Left renal pelvis (tissue), 4 donors: ENCODE measurements around the gene MIB1. TPM values are rescaled to one million over a fixed set of nuclear protein-coding genes. Genes with fewer than 3 reads are reported as not detected.
A peak's percentile ranks its signal among the peaks of the same experiment; 100 is the strongest.

Source experiments
- DNase-seq, 4 donors: peaks; one replicate each; pipeline ENCODE4 v3.0.0-alpha.2; 2013; ENCODE audit warnings: low read depth in 4 of 4, low spot score in 3 of 4
- polyA plus RNA-seq, 4 donors: library from polyadenylated mRNA; unstranded; fragments of 120-200 nt; gene quantifications; one replicate each; pipeline ENCODE4 v1.2.1, GENCODE V29; 2013; ENCODE audit not compliant: insufficient read length in 4 of 4

Gene MIB1
- polyA plus RNA-seq, 4 donors = 55.6 to 74.6 (median 64.0) TPM

- DNase-seq = no peak
These were observed 124.5 kb downstream of the MIB1 start for GRCh38 chr18:21865043-21865442.

DNA sequence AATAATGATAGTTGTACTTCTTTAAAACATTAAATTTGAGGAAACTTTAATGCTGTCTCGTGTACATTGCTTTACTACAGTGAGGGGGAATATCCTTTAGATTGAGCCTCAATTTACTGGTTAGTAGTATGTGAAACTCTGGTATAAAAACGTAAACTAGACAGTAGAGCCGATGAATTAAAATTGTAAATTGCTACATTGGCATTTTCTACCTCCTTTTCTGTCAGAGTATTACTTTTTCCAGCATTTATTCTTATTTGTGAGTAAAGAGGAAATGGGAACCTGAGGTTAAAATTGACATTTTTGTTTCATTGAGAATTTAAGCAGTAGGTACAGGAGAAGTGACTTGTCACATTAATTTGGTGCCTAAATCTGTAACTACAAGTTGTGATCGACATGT lies 128.2 kb downstream of the MIB1 start:
- no peak for DNase-seq

GRCh38 chr18:21889570-21889969 lies 149.0 kb downstream of the MIB1 start:
- DNase-seq = no peak

GRCh38 chr18:21894619-21895367 lies 154.2 kb downstream of the MIB1 start:
- DNase-seq = no peak

- no peak for DNase-seq
These were observed 156.2 kb downstream of the MIB1 start for GRCh38 chr18:21896732-21897336.

GRCh38 chr18:21897811-21898210 lies 157.2 kb downstream of the MIB1 start:
- DNase-seq = peak in 1 of 4 donors; percentile 11

DNA sequence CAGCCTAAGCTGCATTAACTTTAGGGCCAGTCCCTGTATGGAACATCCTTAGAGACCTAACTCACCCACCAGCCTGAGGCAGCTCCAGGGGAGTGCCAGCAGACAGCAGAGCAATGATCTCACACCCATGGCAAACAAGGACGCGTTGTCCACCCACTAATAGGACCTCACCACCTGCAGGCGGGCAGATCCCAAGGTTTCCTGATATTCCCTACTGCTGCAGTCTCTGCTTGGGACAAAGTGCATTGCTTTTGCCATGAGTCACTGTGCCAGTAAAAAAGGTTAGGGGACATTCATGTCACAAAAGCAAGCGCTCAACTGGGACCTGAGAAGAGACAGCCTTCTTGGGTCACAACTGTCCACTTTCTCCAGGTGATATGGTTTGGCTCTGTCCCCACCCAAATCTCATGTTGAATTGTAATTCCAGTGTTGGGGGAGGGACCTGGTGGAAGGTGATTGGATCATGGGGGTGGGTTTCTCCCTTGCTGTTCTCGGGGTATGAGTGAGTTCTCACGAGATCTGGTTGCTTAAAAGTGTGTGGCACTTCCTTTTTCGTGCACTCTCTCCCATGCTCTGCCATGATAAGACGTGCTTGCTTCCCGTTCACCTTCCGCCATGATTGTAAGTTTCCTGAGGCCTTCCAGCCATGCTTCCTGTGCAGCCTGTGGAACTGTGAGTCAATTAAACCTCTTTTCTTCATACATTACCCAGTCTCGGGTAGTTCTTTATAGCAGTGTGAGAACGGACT lies 160.2 kb downstream of the MIB1 start:
- no peak for DNase-seq

DNA sequence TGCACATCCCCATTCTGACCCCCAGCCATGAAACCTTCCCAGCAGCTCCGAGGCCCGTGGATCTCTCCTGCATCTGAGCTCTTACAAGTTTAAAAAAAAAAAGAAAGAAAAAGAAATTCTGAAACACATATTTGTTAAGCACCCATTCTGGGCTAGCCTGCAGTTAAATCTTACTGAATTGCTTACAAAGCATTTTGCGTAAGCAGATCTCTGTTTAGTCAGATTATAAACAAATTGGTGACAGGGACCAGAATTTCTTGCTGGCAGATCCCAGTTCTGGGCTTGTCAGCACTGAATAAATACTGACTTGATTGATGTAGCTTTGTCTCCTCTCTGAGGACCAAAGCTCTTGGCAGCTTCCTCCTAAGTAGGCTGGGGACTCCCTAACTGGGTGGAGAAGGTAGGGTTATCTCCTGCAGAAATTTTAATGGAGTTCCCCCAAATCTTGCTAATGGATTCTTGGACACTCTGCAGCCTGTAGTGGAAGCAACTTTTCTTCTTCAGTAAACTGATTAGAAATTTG lies 160.9 kb downstream of the MIB1 start:
- DNase-seq = no peak

DNA sequence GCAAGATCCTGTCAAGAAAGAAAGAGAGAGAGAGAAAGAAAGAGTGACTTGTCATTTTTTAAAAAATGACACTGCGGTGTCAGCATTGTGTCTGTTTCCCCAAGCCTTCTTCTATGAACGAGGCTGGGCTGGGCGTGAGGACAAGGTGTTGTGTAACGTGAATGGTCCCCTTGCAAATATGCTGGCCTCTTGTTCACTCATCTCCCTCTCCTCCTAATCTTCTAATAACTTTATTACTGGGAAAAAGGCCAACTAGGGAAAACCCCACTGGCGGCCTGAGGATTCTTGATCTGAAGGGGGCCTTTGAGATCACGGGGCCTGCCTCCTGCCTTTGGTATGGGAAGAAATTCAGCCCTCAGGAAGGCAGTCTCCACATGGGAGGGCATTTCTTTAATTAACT lies 163.1 kb downstream of the MIB1 start:
- no peak for DNase-seq

GRCh38 chr18:21904856-21905255 lies 164.3 kb downstream of the MIB1 start:
- no peak for DNase-seq

DNA sequence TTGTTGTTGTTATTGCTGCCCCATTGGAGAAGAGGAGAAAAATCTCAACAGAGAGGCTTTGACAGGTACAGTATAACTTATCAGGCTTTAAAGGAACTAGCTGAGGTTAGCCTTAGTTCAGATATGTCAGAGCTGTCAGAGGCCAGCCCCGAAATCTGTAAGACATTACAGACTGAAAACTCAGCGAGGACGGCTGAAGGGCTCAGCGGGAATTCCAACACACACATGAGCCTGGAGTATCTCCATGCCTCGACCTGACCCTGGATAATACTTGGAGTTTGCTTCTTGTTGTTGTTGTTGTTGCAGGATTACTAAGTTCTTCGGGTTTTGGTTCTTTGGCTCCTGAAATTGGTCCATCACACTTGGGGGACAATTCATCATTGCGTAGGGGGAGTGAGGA lies 166.9 kb downstream of the MIB1 start:
- no peak for DNase-seq

- DNase-seq = no peak
These were observed 168.1 kb downstream of the MIB1 start for GRCh38 chr18:21908711-21909110.

DNA sequence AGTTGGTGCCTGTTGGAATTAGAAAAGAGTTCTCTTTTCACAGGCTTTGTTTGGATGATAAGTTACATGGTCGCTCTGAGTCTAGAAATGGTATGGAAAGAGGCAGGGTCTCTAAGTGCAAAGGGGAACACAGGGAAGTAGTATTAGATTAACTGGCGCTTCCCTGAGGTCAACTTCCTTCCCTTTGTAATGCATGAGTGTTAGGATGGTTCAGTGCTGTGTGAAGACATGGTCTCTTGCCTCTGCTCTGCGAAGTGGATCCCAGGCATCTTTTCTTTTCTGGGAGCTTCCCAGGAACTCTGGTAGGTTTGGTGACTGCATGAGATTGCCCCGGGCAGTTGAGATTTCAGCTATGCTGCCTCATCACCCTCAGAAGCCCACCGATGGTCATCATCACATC lies 170.3 kb downstream of the MIB1 start:
- DNase-seq = no peak

- DNase-seq = no peak
These were observed 171.0 kb downstream of the MIB1 start for GRCh38 chr18:21911551-21911950.

- no peak for DNase-seq
These were observed 172.0 kb downstream of the MIB1 start for GRCh38 chr18:21912339-21913239.

- DNase-seq = peak in 1 of 4 donors; percentile 25
These were observed 174.2 kb downstream of the MIB1 start for GRCh38 chr18:21914739-21915319.

DNA sequence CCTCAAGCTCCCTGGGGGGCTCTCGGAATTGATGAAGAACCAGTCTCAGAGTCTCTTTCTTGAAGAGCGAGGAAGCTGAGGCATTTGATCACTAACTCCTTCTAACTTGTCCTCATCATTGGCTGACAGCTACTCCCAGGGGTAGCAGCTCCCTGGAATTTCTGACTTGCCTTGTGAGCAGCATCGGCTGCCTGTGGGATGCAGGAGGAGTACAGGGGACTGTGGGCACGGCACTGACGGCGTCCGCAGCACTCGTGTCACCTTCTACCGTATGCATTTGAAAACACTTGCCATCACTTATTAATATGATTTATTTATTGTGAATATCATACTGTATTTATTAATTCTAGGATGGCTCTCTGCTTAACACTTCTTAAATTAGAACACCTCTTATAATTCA lies 175.0 kb downstream of the MIB1 start:
- no peak for DNase-seq

DNA sequence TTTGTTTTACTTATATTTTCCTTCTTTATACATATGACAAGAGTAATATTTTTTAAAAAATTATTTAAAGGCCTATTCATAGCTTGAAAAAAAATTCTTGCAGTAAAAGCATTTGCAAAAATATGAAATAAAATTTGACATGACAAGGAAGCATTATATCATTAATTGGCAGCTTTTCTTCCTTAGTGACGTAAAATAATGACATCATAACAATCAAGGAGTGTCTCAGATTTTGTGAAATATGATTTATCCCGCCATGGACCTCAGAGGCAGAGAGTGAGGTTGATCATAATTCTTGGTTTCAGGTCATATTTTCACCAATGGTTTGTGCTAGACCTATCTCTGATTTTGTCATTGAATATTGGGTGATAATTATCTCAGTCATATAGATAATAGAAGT lies 176.0 kb downstream of the MIB1 start:
- no peak for DNase-seq

- DNase-seq = no peak
These were observed 178.1 kb downstream of the MIB1 start for GRCh38 chr18:21918693-21919092.
